Mucosa of descending colon (tissue), 3 donors: ENCODE measurements around the gene MFGE8. TPM values are rescaled to one million over a fixed set of nuclear protein-coding genes. Genes with fewer than 3 reads are reported as not detected.

ENCODE experiments used
- ATAC-seq: fragments of 200-7000 bp; cut with Tn5 transposase; one replicate; pipeline ENCODE4 v1.9.1; 2020; ENCODE audit warnings: mild to moderate bottlenecking, moderate library complexity
- DNase-seq, 3 donors: peaks; one replicate each; pipeline ENCODE4 v3.0.0-alpha.2; 2020
- H3K36me3 ChIP-seq: fragments of 200-600 bp; one replicate; pipeline ENCODE4 v1.8.0; 2021; ENCODE audit warnings: low read depth, mild to moderate bottlenecking
- H3K4me1 ChIP-seq: fragments of 200-600 bp; one replicate; pipeline ENCODE4 v1.8.0; 2021; ENCODE audit warnings: low read depth, mild to moderate bottlenecking
- H3K4me3 ChIP-seq: fragments of 200-600 bp; one replicate; pipeline ENCODE4 v1.8.0; 2021; ENCODE audit warnings: mild to moderate bottlenecking
- H3K9me3 ChIP-seq: fragments of 200-600 bp; one replicate; pipeline ENCODE4 v1.8.0; 2021; ENCODE audit warnings: mild to moderate bottlenecking
- CTCF ChIP-seq: fragments of 200-600 bp; IDR thresholded peaks from one replicate; pipeline ENCODE4 v1.8.0; 2022; ENCODE audit warnings: antibody characterized with exemption, mild to moderate bottlenecking
- intact Hi-C, 2 donors: fragments of 100-400 bp; cut with DNase I in 1 of 2; cut with micrococcal nuclease in 1 of 2; formaldehyde crosslinking; loops; one replicate each; pipeline versions ENCODE4 v1.11.0 to v1.11.1; 2022; cut with DNase I, micrococcal nuclease
- total RNA-seq, 3 donors: library from RNA; stranded (reverse); fragmentation: NEBNext Ultra II Directional in 2 of 3; extraction: Animal tissue kit (Norgen Biotek cat#: 25700) in 2 of 3; gene quantifications; one replicate each; pipeline versions ENCODE4 v1.2.1 to v1.2.4, GENCODE V29; 2021 to 2023
- donor health status: DM: no; HTN: no; CAD: no; lungs with moderate emphysema.
- donor health status: DM: no; HTN: no; CAD: no.
- donor health status: DM: no; HTN: yes; CAD: no.

MFGE8 gene
- total RNA-seq, 3 donors from 2014 or later = 24.2 to 102 (median 66.7) TPM

GRCh38 chr15:88902846-88903245 is 10.3 kb downstream of the MFGE8 start:
- no peak for TF ChIP-seq CTCF
- Histone ChIP-seq H3K4me1 (no peaks in the 10 kb centered on the region), H3K9me3 (no peaks in the 10 kb centered on the region), H3K36me3 (no peaks in the 10 kb centered on the region), H3K4me3 (no peak overlapping the region)
- peak in 1 of 3 donors; percentile 6 for DNase-seq
- no peak for ATAC-seq
- intact Hi-C loops = loop anchor here (5.0 to 10.0 kb wide), 3 partner anchors 112 to 272 kb away; no protein-coding TSS in a partner anchor

GRCh38 chr15:88902221-88902835 is 10.9 kb downstream of the MFGE8 start:
- intact Hi-C loops = loop anchor here (5.0 to 10.0 kb wide), 3 partner anchors 112 to 272 kb away; no protein-coding TSS in a partner anchor
- H3K4me3 ChIP-seq = no peak overlapping the region
- ATAC-seq = no peak
- peak in 1 of 3 donors; percentile 19 for DNase-seq
- no peaks in the 10 kb centered on the region for H3K9me3 ChIP-seq
- H3K4me1 ChIP-seq = peaks cover 2% of the 10 kb centered on the region
- no peak for TF ChIP-seq CTCF
- H3K36me3 ChIP-seq = no peaks in the 10 kb centered on the region

- no peak for TF ChIP-seq CTCF
- H3K9me3 ChIP-seq = no peaks in the 10 kb centered on the region
- H3K4me3 ChIP-seq = no peak overlapping the region
- H3K36me3 ChIP-seq = no peaks in the 10 kb centered on the region
- H3K4me1 ChIP-seq = peaks cover 6% of the 10 kb centered on the region
- no peak for ATAC-seq
- peak in 1 of 3 donors; percentile 37 for DNase-seq
- intact Hi-C loops = loop anchor here (5.0 to 10.0 kb wide), 3 partner anchors 113 to 273 kb away; no protein-coding TSS in a partner anchor
Observed at GRCh38 chr15:88901508-88902220, 11.5 kb downstream of the MFGE8 start.

DNA sequence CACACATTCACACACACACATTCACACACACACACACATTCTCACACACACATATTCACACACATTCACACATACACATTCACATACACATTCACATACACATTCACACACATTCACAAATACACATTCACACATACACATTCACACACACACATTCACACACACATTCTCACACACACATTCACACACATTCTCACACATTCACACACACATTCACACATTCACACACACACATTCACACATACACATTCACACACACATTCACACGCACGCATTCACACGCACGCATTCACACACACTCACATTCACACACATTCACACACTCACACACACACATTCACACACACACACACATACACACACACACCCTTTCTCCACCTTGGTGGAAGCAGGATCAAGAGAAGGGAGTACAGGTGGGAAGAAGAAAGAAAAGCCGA is 12.2 kb downstream of the MFGE8 start:
- TF ChIP-seq CTCF = no peak
- Histone ChIP-seq H3K4me3 (no peak overlapping the region), H3K4me1 (peaks cover 6% of the 10 kb centered on the region), H3K9me3 (no peaks in the 10 kb centered on the region), H3K36me3 (no peaks in the 10 kb centered on the region)
- DNase-seq (no peak), ATAC-seq (no peak)
- intact Hi-C loops = loop anchor here (5.0 to 10.0 kb wide), 3 partner anchors 114 to 274 kb away; no protein-coding TSS in a partner anchor

GRCh38 chr15:88900309-88900981 is 12.7 kb downstream of the MFGE8 start:
- intact Hi-C loops = loop anchor here (5.0 to 10.0 kb wide), 3 partner anchors 114 to 274 kb away; no protein-coding TSS in a partner anchor
- H3K4me1 ChIP-seq = peaks cover 8% of the 10 kb centered on the region
- peak in 1 of 3 donors; percentile 52 for DNase-seq
- H3K9me3 ChIP-seq = no peaks in the 10 kb centered on the region
- no peak for TF ChIP-seq CTCF
- no peak for ATAC-seq
- H3K4me3 ChIP-seq = no peak overlapping the region
- H3K36me3 ChIP-seq = no peaks in the 10 kb centered on the region
